ENCODE results near the gene PODNL1.

DNA sequence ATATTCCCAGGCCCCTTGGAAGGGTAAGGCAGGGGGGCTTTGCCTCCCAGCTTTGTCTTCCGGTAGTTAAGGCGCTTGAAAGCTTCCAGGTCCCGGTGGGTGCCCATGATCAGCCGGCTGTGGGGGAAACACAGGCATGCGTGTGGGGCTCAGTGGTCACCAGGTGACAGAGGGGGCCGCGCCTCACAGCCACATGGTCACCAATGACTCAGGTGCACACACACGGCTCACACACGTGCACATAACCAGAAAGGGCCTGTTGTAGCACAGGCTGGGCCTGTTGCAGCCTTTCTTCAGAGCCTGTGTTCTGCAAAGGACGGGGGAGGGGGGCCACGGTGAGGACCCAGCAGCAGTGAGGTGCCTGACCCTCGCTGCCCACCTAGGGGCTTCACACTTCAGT lies 55.4 kb downstream of the PODNL1 start:
- TF ChIP-seq POLR2A (IDR thresholded peaks at IDR 0.05; ENCODE audit: low read depth, low read length) (no peak), POLR2AphosphoS5 (IDR thresholded peaks at IDR 0.05; ENCODE audit: low read depth, low read length) (no peak)
